GM04503 (cell line): Measurements from ENCODE around the gene UHMK1.
"Not testable (repeated sequence)": the region's sequence is repeated elsewhere in the genome, so short reads cannot be mapped to it uniquely, and the experiment has no call there.

Experiments used
- DNase-seq: peaks from one replicate; pipeline ENCODE4 v3.0.0-alpha.2; 2012; ENCODE audit warnings: low read depth

Gene UHMK1

GRCh38 chr1:162566870-162567269, 69.3 kb downstream of the UHMK1 start:
- no peak for DNase-seq

GRCh38 chr1:162568802-162569201, 71.2 kb downstream of the UHMK1 start:
- DNase-seq: no peak

GRCh38 chr1:162570718-162571117, 73.1 kb downstream of the UHMK1 start:
- no peak for DNase-seq

DNA sequence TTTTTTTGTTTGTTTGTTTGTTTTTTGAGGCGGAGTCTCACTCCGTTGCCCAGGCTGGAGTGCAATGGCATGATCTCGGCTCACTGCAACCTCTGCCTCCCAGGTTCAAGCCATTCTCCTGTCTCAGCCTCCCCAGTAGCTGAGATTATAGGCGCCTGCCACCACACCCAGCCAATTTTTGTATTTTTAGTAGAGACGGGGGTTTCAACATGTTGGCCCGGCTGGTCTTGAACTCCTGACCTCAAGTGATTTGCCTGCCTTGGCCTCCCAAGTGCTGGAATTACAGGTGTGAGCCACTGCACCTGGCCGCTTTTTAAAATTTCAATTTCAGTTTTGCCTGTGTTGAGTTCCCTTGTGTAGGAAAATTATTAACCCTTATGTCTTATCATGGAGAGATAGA, 73.5 kb downstream of the UHMK1 start:
- DNase-seq: not testable (repeated sequence)

DNA sequence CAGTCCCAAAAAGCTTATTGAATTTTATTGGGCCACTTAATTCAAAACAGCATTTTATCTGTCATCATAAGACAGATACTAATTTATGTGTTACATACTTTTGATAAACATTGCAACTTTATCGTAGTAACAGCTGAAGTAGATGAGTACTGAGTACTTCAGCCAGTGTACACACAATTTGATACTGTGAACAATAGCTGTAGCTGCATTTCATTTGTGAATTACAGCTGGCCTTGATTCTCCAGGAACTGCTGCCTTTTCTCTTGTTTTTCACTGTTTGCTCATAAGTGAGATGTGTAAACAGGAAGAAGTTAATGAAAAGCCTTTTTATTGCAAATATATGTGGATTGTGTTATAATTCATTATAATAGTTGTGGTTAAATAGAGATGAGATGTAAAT, 74.1 kb downstream of the UHMK1 start:
- no peak for DNase-seq

DNA sequence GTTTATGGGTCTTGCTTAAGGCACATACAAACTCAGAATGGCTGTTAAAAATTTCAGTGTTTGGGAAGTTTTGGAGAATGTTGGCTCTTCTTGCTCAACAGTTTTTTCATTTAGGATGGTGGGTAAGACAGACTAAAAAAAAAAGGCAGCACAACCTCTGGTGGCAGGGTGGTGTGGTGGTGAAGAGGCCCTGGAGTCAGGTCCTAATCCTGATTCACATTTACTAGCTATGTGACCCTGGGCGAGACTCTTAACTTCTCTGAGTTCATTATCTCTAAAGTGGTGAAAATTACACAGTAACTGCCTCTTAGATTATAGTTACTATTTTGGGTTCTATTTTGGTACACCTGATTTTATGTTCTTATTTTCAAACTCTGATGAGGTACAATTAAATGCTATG, 75.5 kb downstream of the UHMK1 start:
- DNase-seq: no peak

DNA sequence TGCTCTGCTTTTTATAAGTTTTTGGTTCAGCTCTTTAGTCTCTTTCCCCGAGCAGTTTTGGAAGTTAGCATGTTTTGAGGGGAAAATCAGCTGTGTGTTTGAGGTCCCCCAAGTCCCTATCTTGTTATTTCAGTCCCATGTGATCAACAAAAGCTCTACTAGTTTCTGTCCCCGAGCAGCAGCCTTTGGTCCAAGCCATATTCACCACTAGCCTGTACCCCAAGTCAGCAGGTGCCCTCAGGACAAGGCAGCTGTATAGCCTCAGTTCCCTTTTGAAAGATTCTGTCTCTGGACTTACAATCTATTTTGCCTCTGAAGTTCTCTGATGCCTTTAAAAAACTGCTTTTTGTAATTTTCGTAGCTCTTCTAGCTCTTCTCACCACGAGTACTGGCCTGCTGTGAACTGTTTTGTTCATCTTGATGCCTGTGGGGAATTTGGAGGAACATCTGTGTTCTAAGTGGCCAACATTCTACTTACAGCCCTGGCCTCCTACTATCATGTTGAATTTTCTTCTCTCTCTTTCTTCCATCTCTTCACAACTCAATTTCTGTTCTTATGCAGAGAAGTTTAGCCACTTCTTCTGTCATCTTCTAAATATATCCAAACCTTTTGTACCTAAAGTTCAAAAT, 80.6 kb downstream of the UHMK1 start:
- no peak for DNase-seq

DNA sequence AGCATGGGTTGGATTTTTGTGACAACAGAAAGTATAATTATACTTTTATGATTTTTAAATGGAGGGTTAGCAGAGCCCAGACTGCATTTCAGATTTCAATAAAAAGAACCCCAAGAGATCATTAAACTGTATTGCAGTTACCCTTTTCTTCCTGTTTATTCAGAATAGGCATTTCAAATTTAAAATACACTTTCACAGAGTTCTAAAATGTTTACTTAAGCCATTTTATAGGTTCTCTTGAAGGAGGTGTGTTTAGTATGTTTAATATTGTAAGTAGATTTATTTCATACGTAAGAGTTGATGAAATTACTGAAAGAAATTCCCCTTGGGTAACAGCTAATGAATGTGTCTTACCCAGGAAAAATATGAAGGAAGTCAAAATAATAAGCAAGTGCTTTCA, 81.3 kb downstream of the UHMK1 start:
- DNase-seq: no peak
